Hepatocyte (in vitro differentiated cells): ENCODE data around the gene SLITRK1. TPM values are rescaled to one million over a fixed set of nuclear protein-coding genes. Genes with fewer than 3 reads are reported as not detected.

Experiments
- DNase-seq: peaks from one replicate; pipeline ENCODE4 v3.0.0-alpha.2; 2016; ENCODE audit warnings: low spot score
- H2AFZ ChIP-seq: fragments of 200-600 bp; sonication (generic); 2 replicates; pipeline ENCODE4 v1.6.0; 2016; ENCODE audit warnings: antibody characterized with exemption, mild to moderate bottlenecking
- H3K27ac ChIP-seq: fragments of 200-600 bp; sonication (generic); 2 replicates; pipeline ENCODE4 v1.5.1; 2016; ENCODE audit warnings: mild to moderate bottlenecking
- H3K27me3 ChIP-seq: fragments of 200-600 bp; sonication (generic); 2 replicates; pipeline ENCODE4 v1.6.1; 2016
- H3K36me3 ChIP-seq: fragments of 200-600 bp; sonication (generic); replicated peaks from 2 replicates; pipeline ENCODE4 v1.5.1; 2016; ENCODE audit warnings: low read depth; ENCODE audit not compliant: insufficient read depth
- H3K4me1 ChIP-seq: fragments of 200-600 bp; sonication (generic); 2 replicates; pipeline ENCODE4 v1.5.1; 2016; ENCODE audit warnings: mild to moderate bottlenecking, moderate library complexity; ENCODE audit not compliant: insufficient read depth
- H3K4me2 ChIP-seq: fragments of 200-600 bp; sonication (generic); 2 replicates; pipeline ENCODE4 v1.6.0; 2016
- H3K4me3 ChIP-seq: fragments of 200-600 bp; sonication (generic); 2 replicates; pipeline ENCODE4 v1.5.1; 2016; ENCODE audit warnings: mild to moderate bottlenecking
- H3K79me2 ChIP-seq: fragments of 200-600 bp; sonication (generic); 2 replicates; pipeline ENCODE4 v1.6.0; 2017; ENCODE audit warnings: mild to moderate bottlenecking
- H3K9me2 ChIP-seq: fragments of 200-600 bp; sonication (generic); replicated peaks from 2 replicates; pipeline ENCODE4 v1.6.0; 2017; ENCODE audit warnings: mild to moderate bottlenecking; ENCODE audit not compliant: insufficient read depth
- H3K9me3 ChIP-seq: fragments of 200-600 bp; sonication (generic); 2 replicates; pipeline ENCODE4 v1.5.1; 2016; ENCODE audit warnings: low read depth, mild to moderate bottlenecking
- H4K20me1 ChIP-seq: fragments of 200-600 bp; sonication (generic); 2 replicates; pipeline ENCODE4 v1.6.0; 2016; ENCODE audit warnings: mild to moderate bottlenecking; ENCODE audit not compliant: insufficient read depth, poor library complexity, severe bottlenecking
- EZH2 ChIP-seq: fragments of 200-600 bp; sonication (generic); IDR thresholded peaks from 2 replicates; pipeline ENCODE4 v1.6.1; 2016; ENCODE audit warnings: antibody characterized with exemption, mild to moderate bottlenecking, borderline replicate concordance
- EZH2phosphoT487 ChIP-seq: fragments of 200-600 bp; sonication (generic); IDR thresholded peaks from one replicate; pipeline ENCODE4 v1.6.1; 2018; ENCODE audit warnings: antibody characterized with exemption, mild to moderate bottlenecking, low read depth, moderate library complexity; ENCODE audit not compliant: unreplicated experiment, severe bottlenecking
- WGBS: methylation state at CpG from one replicate; pipeline ENCODE4 v1.1.6; 2016; ENCODE audit warnings: low lambda C conversion rate; ENCODE audit errors: missing lambda C conversion rate; 5-methylcytosine and 5-hydroxymethylcytosine counted together
- polyA plus RNA-seq: library from polyadenylated mRNA; unstranded; fragments of >200 nt; fragmentation: Nextera tagmentation; extraction: Ambion mirVana; gene quantifications from 2 replicates; pipeline ENCODE4 v1.2.1, GENCODE V29; 2016
- total RNA-seq: library from RNA; depleted of rRNA; stranded (reverse); fragments of >200 nt; gene quantifications from 2 replicates; pipeline ENCODE4 v1.2.3, GENCODE V29; 2014
- TF ChIP-seq, protein P1 (sequence below): fragments of 200-600 bp; sonication (generic); IDR thresholded peaks from 2 replicates; pipeline ENCODE4 v1.5.1; 2016; ENCODE audit warnings: antibody characterized with exemption, mild to moderate bottlenecking; ENCODE audit not compliant: poor library complexity

SLITRK1 gene
- total and polyA plus RNA-seq, 2 experiments from 2014 or later: not detected

DNA sequence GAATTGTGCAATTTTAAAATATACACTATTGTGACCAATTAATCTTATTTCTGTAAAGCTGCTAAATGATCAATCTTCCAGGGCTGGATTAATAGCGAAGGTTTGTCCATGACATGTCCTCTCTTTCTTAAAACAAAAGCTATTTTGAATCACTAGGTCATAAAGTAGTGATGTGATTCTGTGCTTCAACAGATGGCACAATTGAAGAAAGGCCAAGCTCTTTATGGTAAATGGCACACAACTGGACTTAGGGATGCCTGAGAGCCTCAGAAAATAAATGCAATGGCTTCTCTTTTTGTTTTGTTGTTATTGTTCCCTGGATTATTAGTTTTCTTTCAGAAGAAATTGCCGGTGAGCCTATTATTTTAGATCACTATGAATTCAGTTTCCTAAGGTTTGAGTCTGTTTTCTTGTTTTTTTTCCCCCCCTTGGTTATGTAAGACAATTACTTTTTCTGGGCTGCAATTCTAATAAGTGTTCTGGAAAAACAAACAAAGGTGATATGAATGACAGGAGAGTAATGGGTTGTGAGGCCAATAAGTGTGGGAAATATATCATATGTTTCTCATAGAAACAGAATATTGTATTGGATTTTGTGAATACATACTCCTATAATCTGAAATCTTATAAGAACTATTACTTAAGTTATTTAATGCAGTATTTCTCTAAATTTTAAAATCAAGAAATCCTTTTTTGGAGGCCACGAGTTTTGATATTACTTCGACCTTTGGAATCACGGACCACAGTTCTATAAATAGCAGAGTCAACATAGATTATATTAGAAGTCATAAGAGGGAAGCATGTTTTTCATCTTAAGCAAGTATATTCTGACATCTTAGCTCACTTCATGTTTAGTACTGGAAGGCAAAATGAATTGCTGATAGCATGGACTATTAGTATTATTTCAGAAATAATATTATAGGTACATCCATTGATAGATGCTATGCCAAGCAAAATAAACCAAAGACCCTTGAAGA is 16.8 kb downstream of the SLITRK1 start:
- H3K9me3 ChIP-seq: no peaks in the 10 kb centered on the region
- 84% methylated on average over 5 of the region's 5 CpGs for WGBS
- no peak overlapping the region for H3K4me2 ChIP-seq
- H3K9me2 ChIP-seq: no peaks in the 10 kb centered on the region
- no peak overlapping the region for H2AFZ ChIP-seq
- H3K4me1 ChIP-seq: no peaks in the 10 kb centered on the region
- DNase-seq: no peak
- H3K27me3 ChIP-seq: no peaks in the 10 kb centered on the region
- H3K36me3 ChIP-seq: no peaks in the 10 kb centered on the region
- no peaks in the 10 kb centered on the region for H4K20me1 ChIP-seq
- TF ChIP-seq, protein P1, sequence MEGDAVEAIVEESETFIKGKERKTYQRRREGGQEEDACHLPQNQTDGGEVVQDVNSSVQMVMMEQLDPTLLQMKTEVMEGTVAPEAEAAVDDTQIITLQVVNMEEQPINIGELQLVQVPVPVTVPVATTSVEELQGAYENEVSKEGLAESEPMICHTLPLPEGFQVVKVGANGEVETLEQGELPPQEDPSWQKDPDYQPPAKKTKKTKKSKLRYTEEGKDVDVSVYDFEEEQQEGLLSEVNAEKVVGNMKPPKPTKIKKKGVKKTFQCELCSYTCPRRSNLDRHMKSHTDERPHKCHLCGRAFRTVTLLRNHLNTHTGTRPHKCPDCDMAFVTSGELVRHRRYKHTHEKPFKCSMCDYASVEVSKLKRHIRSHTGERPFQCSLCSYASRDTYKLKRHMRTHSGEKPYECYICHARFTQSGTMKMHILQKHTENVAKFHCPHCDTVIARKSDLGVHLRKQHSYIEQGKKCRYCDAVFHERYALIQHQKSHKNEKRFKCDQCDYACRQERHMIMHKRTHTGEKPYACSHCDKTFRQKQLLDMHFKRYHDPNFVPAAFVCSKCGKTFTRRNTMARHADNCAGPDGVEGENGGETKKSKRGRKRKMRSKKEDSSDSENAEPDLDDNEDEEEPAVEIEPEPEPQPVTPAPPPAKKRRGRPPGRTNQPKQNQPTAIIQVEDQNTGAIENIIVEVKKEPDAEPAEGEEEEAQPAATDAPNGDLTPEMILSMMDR: no peak
- TF ChIP-seq EZH2phosphoT487 (no peak), EZH2 (no peak)
- no peaks in the 10 kb centered on the region for H3K79me2 ChIP-seq
- H3K27ac ChIP-seq: no peak overlapping the region
- H3K4me3 ChIP-seq: no peak overlapping the region

DNA sequence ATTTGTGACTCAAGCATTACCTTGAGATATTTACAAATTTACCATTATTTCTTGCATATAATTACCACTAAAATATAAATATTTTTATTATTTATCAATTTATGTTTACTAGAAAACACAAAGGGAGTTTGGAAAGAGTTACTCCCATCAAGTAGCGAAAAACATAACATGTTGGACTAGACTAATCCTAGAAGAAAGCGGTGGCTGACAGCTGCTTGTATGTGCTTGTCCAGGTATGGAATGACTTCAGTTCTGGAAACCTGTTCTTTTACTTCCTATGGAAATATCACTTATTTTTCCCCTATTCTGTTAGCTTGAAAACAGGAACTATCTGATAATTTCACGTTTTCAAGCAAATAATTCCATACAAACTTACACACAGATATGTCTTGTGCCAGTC is 28.5 kb downstream of the SLITRK1 start:
- no peaks in the 10 kb centered on the region for H3K4me1 ChIP-seq
- H4K20me1 ChIP-seq: no peaks in the 10 kb centered on the region
- no peaks in the 10 kb centered on the region for H3K27me3 ChIP-seq
- no peaks in the 10 kb centered on the region for H3K9me2 ChIP-seq
- DNase-seq: no peak
- WGBS: 78% methylated on average over 3 of the region's 3 CpGs
- TF ChIP-seq, protein P1: no peak
- TF ChIP-seq EZH2phosphoT487: no peak
- no peak for TF ChIP-seq EZH2
- H3K4me2 ChIP-seq: no peak overlapping the region
- H2AFZ ChIP-seq: no peak overlapping the region
- no peaks in the 10 kb centered on the region for H3K9me3 ChIP-seq
- no peak overlapping the region for H3K4me3 ChIP-seq
- no peaks in the 10 kb centered on the region for H3K36me3 ChIP-seq
- H3K27ac ChIP-seq: no peak overlapping the region
- no peaks in the 10 kb centered on the region for H3K79me2 ChIP-seq

DNA sequence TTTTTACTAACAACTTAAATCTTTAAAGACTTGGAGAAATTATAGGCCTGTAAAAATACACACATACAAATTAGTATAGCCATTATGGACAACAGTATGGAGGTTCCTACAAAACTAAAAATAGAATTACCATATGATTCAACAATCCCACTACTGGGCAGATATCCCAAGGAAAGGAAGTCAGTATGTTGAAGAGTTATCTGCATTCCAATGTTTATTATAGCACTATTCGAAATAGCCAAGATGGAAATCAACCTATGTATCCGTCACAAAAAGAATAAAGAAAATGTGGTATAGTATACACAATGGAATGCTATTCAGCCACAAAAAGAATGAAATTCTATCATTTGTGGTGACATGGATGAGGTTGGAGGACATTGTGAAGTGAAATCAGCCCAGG is 37.2 kb downstream of the SLITRK1 start:
- Histone ChIP-seq H3K4me1 (no peaks in the 10 kb centered on the region), H3K4me2 (no peak overlapping the region), H3K9me2 (no peaks in the 10 kb centered on the region), H3K9me3 (no peaks in the 10 kb centered on the region), H3K4me3 (no peak overlapping the region), H3K27ac (no peak overlapping the region), H4K20me1 (no peaks in the 10 kb centered on the region), H3K27me3 (no peaks in the 10 kb centered on the region), H3K36me3 (no peaks in the 10 kb centered on the region), H3K79me2 (no peaks in the 10 kb centered on the region), H2AFZ (no peak overlapping the region)
- DNase-seq: no peak
- WGBS: 78% methylated on average over 2 of the region's 2 CpGs
- TF ChIP-seq EZH2phosphoT487 (no peak), EZH2 (no peak)
- TF ChIP-seq, protein P1: no peak
